ENCODE results near the gene TOR1B.

Gene TOR1B

GRCh38 chr9:129836311-129837007, 33.5 kb downstream of the TOR1B start:
- ChIA-PET CTCF (no interaction called here), POLR2A (interaction anchor here (2.3 kb wide), 1 partner anchor 13 kb away, joined by 12 read pairs; the partner anchor contains the start of gene TOR1A)
- TF ChIP-seq ARNT (IDR thresholded peaks at IDR 0.05) = no peak
- TF ChIP-seq L3MBTL2 (conservative IDR thresholded peaks at IDR 0.05) = no peak
- TF ChIP-seq FOXK2 (IDR thresholded peaks at IDR 0.05) = no peak
- no peak for TF ChIP-seq SUZ12 (IDR thresholded peaks at IDR 0.05)
- TF ChIP-seq TARDBP (IDR thresholded peaks at IDR 0.05) = no peak
- TF ChIP-seq FOXA1 (IDR thresholded peaks at IDR 0.05) = no peak
- no peak for TF ChIP-seq FOXM1 (IDR thresholded peaks at IDR 0.05; ENCODE audit: borderline replicate concordance)
- TF ChIP-seq LEF1 (IDR thresholded peaks at IDR 0.05; ENCODE audit: borderline replicate concordance) = no peak
- no peak for TF ChIP-seq BHLHE40 (IDR thresholded peaks at IDR 0.05; ENCODE audit: borderline replicate concordance)
- TF ChIP-seq ZNF384 (IDR thresholded peaks at IDR 0.05) = no peak
- no peak for TF ChIP-seq PKNOX1 (IDR thresholded peaks at IDR 0.05)
- no peak for TF ChIP-seq CTBP1 (IDR thresholded peaks at IDR 0.05; ENCODE audit: borderline replicate concordance)
- TF ChIP-seq NFRKB (IDR thresholded peaks at IDR 0.05) = no peak
- no peak for TF ChIP-seq SP1 (IDR thresholded peaks at IDR 0.05)
- TF ChIP-seq HDGF (IDR thresholded peaks at IDR 0.05; ENCODE audit: borderline replicate concordance) = no peak
- no peak for DNase-seq (ENCODE audit: extremely low spot score)

DNA sequence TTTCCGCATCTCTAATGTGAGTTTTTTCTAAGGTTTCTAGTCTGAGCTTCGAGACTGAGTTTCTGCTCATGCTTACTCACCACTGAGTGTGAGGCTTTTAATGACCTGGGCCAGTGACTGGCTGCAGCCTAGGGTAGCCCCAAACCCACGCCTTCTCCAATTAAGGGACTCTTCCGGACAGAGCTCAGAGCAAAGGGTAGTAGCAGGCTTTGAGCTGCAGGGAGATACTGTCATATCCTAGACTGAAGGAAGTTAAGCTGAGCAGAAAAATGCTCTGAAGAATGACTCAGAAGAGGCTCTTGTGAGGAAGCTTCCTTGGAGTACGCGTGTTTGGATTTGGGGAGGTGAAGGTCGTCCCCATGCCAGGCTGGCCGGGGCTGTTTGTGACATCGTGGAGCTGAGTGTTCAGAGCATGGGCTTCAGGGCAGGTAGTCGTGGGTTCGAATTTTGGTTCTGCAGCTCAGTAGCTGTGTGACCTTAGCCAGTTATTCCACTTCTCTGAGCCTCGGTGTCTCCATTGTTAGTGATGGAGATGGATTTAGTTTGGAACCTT, 35.8 kb downstream of the TOR1B start:
- no peak for DNase-seq (ENCODE audit: extremely low spot score)
- TF ChIP-seq CTBP1 (IDR thresholded peaks at IDR 0.05; ENCODE audit: borderline replicate concordance) (no peak), SUZ12 (IDR thresholded peaks at IDR 0.05) (no peak), LEF1 (IDR thresholded peaks at IDR 0.05; ENCODE audit: borderline replicate concordance) (no peak), HDGF (IDR thresholded peaks at IDR 0.05; ENCODE audit: borderline replicate concordance) (no peak), ZNF384 (IDR thresholded peaks at IDR 0.05) (no peak), ELF4 (IDR thresholded peaks at IDR 0.05) (no peak), FOXA1 (IDR thresholded peaks at IDR 0.05) (no peak), L3MBTL2 (conservative IDR thresholded peaks at IDR 0.05) (no peak), NFRKB (IDR thresholded peaks at IDR 0.05) (no peak), SP1 (IDR thresholded peaks at IDR 0.05) (no peak), FOXM1 (IDR thresholded peaks at IDR 0.05; ENCODE audit: borderline replicate concordance) (no peak), ARNT (IDR thresholded peaks at IDR 0.05) (no peak), FOXK2 (IDR thresholded peaks at IDR 0.05) (no peak), TARDBP (IDR thresholded peaks at IDR 0.05) (no peak), PKNOX1 (IDR thresholded peaks at IDR 0.05) (no peak), BHLHE40 (IDR thresholded peaks at IDR 0.05; ENCODE audit: borderline replicate concordance) (no peak)
- ChIA-PET CTCF (interaction anchor here (0.5 kb wide), 1 partner anchor 45 kb away, joined by 3 read pairs; no protein-coding TSS in a partner anchor), POLR2A (interaction anchor here (0.7 kb wide), 1 partner anchor 10 kb away, joined by 3 read pairs; no protein-coding TSS in a partner anchor)

GRCh38 chr9:129839324-129840023, 36.5 kb downstream of the TOR1B start:
- TF ChIP-seq ARNT (IDR thresholded peaks at IDR 0.05) (no peak), LEF1 (IDR thresholded peaks at IDR 0.05; ENCODE audit: borderline replicate concordance) (no peak), SUZ12 (IDR thresholded peaks at IDR 0.05) (no peak), FOXA1 (IDR thresholded peaks at IDR 0.05) (no peak), ELF4 (IDR thresholded peaks at IDR 0.05) (no peak), BHLHE40 (IDR thresholded peaks at IDR 0.05; ENCODE audit: borderline replicate concordance) (no peak), SP1 (IDR thresholded peaks at IDR 0.05) (no peak), L3MBTL2 (conservative IDR thresholded peaks at IDR 0.05) (no peak), ZNF384 (IDR thresholded peaks at IDR 0.05) (no peak), TARDBP (IDR thresholded peaks at IDR 0.05) (no peak), CTBP1 (IDR thresholded peaks at IDR 0.05; ENCODE audit: borderline replicate concordance) (no peak), FOXK2 (IDR thresholded peaks at IDR 0.05) (no peak), FOXM1 (IDR thresholded peaks at IDR 0.05; ENCODE audit: borderline replicate concordance) (no peak)
- DNase-seq (ENCODE audit: extremely low spot score) = no peak
- ChIA-PET CTCF (no interaction called here), POLR2A (no interaction called here)

GRCh38 chr9:129840034-129840433, 37.0 kb downstream of the TOR1B start:
- ChIA-PET CTCF (no interaction called here), POLR2A (no interaction called here)
- TF ChIP-seq SUZ12 (IDR thresholded peaks at IDR 0.05) (no peak), ARNT (IDR thresholded peaks at IDR 0.05) (no peak), NFRKB (IDR thresholded peaks at IDR 0.05) (no peak), ZNF384 (IDR thresholded peaks at IDR 0.05) (no peak), ELF4 (IDR thresholded peaks at IDR 0.05) (no peak), FOXK2 (IDR thresholded peaks at IDR 0.05) (no peak), FOXM1 (IDR thresholded peaks at IDR 0.05; ENCODE audit: borderline replicate concordance) (no peak), L3MBTL2 (conservative IDR thresholded peaks at IDR 0.05) (no peak)
- no peak for DNase-seq (ENCODE audit: extremely low spot score)

- DNase-seq (ENCODE audit: extremely low spot score) = no peak
- CTCF ChIA-PET = no interaction called here
- TF ChIP-seq FOXA1 (IDR thresholded peaks at IDR 0.05) = no peak
- TF ChIP-seq FOXM1 (IDR thresholded peaks at IDR 0.05; ENCODE audit: borderline replicate concordance) = no peak
- TF ChIP-seq CTBP1 (IDR thresholded peaks at IDR 0.05; ENCODE audit: borderline replicate concordance) = no peak
- TF ChIP-seq ELF4 (IDR thresholded peaks at IDR 0.05) = no peak
- TF ChIP-seq SP1 (IDR thresholded peaks at IDR 0.05) = no peak
- no peak for TF ChIP-seq ARNT (IDR thresholded peaks at IDR 0.05)
- no peak for TF ChIP-seq HDGF (IDR thresholded peaks at IDR 0.05; ENCODE audit: borderline replicate concordance)
- TF ChIP-seq L3MBTL2 (conservative IDR thresholded peaks at IDR 0.05) = no peak
- TF ChIP-seq NFRKB (IDR thresholded peaks at IDR 0.05) = no peak
- no peak for TF ChIP-seq LEF1 (IDR thresholded peaks at IDR 0.05; ENCODE audit: borderline replicate concordance)
- TF ChIP-seq PKNOX1 (IDR thresholded peaks at IDR 0.05) = no peak
- TF ChIP-seq SUZ12 (IDR thresholded peaks at IDR 0.05) = no peak
- no peak for TF ChIP-seq BHLHE40 (IDR thresholded peaks at IDR 0.05; ENCODE audit: borderline replicate concordance)
- no peak for TF ChIP-seq ZNF384 (IDR thresholded peaks at IDR 0.05)
- no peak for TF ChIP-seq FOXK2 (IDR thresholded peaks at IDR 0.05)
- TF ChIP-seq TARDBP (IDR thresholded peaks at IDR 0.05) = no peak
- POLR2A ChIA-PET = no interaction called here
Measured at GRCh38 chr9:129841071-129841470, 38.1 kb downstream of the TOR1B start.

All from HEK293T (cell line).